OCI-LY1 (cell line): ENCODE data around the gene DNHD1.

ENCODE experiments used
- EZH2 ChIP-seq: fragments of 200-600 bp; sonication (generic), shearing (Covaris generic); IDR thresholded peaks from 2 replicates; pipeline ENCODE4 v1.8.0; 2017; ENCODE audit warnings: borderline replicate concordance, mixed run types, mild to moderate bottlenecking, antibody characterized with exemption, low read length, moderate library complexity, mixed read lengths
- TF ChIP-seq, protein P1 (sequence below): fragments of 200-600 bp; sonication (generic), shearing (Covaris generic); IDR thresholded peaks from 2 replicates; pipeline ENCODE4 v1.5.1; 2017; ENCODE audit warnings: mild to moderate bottlenecking, antibody characterized with exemption, low read length, moderate library complexity, mixed read lengths

DNA sequence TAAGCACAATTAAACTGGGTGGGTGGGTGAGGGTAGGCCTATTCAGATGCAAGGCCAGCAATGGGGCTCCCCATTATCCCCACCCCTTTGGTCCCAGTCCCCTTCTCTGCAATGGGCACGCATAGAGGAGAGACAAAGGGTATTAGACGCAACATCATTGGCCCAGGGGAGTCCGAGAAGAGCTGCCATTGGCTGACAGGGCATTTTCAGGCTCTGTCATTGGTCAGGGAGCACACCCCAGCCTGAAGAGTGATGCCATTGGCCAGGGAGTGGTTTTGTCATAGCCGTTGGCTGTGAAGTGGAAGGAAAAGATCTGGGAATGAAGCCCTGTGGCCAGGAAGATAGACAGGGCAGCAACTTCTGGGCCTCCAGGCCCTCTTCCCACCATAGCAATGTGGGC lies 20.5 kb upstream of the DNHD1 start:
- TF ChIP-seq, protein P1, sequence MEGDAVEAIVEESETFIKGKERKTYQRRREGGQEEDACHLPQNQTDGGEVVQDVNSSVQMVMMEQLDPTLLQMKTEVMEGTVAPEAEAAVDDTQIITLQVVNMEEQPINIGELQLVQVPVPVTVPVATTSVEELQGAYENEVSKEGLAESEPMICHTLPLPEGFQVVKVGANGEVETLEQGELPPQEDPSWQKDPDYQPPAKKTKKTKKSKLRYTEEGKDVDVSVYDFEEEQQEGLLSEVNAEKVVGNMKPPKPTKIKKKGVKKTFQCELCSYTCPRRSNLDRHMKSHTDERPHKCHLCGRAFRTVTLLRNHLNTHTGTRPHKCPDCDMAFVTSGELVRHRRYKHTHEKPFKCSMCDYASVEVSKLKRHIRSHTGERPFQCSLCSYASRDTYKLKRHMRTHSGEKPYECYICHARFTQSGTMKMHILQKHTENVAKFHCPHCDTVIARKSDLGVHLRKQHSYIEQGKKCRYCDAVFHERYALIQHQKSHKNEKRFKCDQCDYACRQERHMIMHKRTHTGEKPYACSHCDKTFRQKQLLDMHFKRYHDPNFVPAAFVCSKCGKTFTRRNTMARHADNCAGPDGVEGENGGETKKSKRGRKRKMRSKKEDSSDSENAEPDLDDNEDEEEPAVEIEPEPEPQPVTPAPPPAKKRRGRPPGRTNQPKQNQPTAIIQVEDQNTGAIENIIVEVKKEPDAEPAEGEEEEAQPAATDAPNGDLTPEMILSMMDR = no peak
- TF ChIP-seq EZH2 = no peak
